ENCODE data around the gene TRMT1L. TPM values are rescaled to one million over a fixed set of nuclear protein-coding genes. Genes with fewer than 3 reads are reported as not detected.

Gene TRMT1L
- total RNA-seq, 6 donors from 2014 or later, result 7.3 to 42.2 (median 13.6) TPM

- Histone ChIP-seq H3K27ac (no peak overlapping the region), H3K27me3 (no peaks in the 10 kb centered on the region), H3K36me3 (no peaks in the 10 kb centered on the region), H3K9me3 (peaks cover 5 to 23% (median 16%) of the 10 kb centered on the region in 4 donors), H3K4me1 (no peaks in the 10 kb centered on the region), H3K4me3 (no peak overlapping the region)
- ATAC-seq (ENCODE audit: low FRiP score in 2 of 2), result no peak
- TF ChIP-seq POLR2AphosphoS5 (IDR thresholded peaks at IDR 0.05), result no peak
- TF ChIP-seq CTCF (IDR thresholded peaks at IDR 0.05), result no peak
- TF ChIP-seq EP300 (IDR thresholded peaks at IDR 0.05), result no peak
- TF ChIP-seq POLR2A (IDR thresholded peaks at IDR 0.05), result no peak
- no peak for DNase-seq
Measured at GRCh38 chr1:185110145-185110544, 46.6 kb downstream of the TRMT1L start.

GRCh38 chr1:185108321-185108720 lies 48.4 kb downstream of the TRMT1L start:
- Histone ChIP-seq H3K4me3 (no peak overlapping the region), H3K27ac (no peak overlapping the region), H3K9me3 (peaks cover 5 to 23% (median 16%) of the 10 kb centered on the region in 4 donors), H3K4me1 (no peaks in the 10 kb centered on the region), H3K36me3 (peaks cover 0 to 4% (median 0%) of the 10 kb centered on the region in 4 donors), H3K27me3 (no peaks in the 10 kb centered on the region)
- no peak for TF ChIP-seq CTCF (IDR thresholded peaks at IDR 0.05)
- no peak for TF ChIP-seq EP300 (IDR thresholded peaks at IDR 0.05)
- TF ChIP-seq POLR2AphosphoS5 (IDR thresholded peaks at IDR 0.05), result no peak
- no peak for TF ChIP-seq POLR2A (IDR thresholded peaks at IDR 0.05)
- DNase-seq, result no peak
- ATAC-seq (ENCODE audit: low FRiP score in 2 of 2), result no peak

- DNase-seq (no peak), ATAC-seq (ENCODE audit: low FRiP score in 2 of 2) (no peak)
- WGBS, 2 donors, result 88 to 91% methylated on average over 3 of the region's 3 CpGs
- peaks cover 5 to 23% (median 16%) of the 10 kb centered on the region in 4 donors for H3K9me3 ChIP-seq
- H3K27ac ChIP-seq, result no peak overlapping the region
- H3K4me3 ChIP-seq, result no peak overlapping the region
- H3K27me3 ChIP-seq, result no peaks in the 10 kb centered on the region
- TF ChIP-seq EP300 (IDR thresholded peaks at IDR 0.05) (no peak), POLR2AphosphoS5 (IDR thresholded peaks at IDR 0.05) (no peak), POLR2A (IDR thresholded peaks at IDR 0.05) (no peak), CTCF (IDR thresholded peaks at IDR 0.05) (no peak)
- peaks cover 0 to 10% (median 1%) of the 10 kb centered on the region in 4 donors for H3K36me3 ChIP-seq
- no peaks in the 10 kb centered on the region for H3K4me1 ChIP-seq
Measured at GRCh38 chr1:185105121-185105520, 51.6 kb downstream of the TRMT1L start.

GRCh38 chr1:185104083-185104482 lies 52.7 kb downstream of the TRMT1L start:
- H3K9me3 ChIP-seq, result peaks cover 5 to 16% (median 13%) of the 10 kb centered on the region in 4 donors
- ATAC-seq (ENCODE audit: low FRiP score in 2 of 2) (no peak), DNase-seq (no peak)
- peaks cover 0 to 18% (median 6%) of the 10 kb centered on the region in 4 donors for H3K36me3 ChIP-seq
- H3K27ac ChIP-seq, result no peak overlapping the region
- H3K4me3 ChIP-seq, result no peak overlapping the region
- 70 to 77% methylated on average over 3 of the region's 3 CpGs for WGBS, 2 donors
- H3K27me3 ChIP-seq, result no peaks in the 10 kb centered on the region
- H3K4me1 ChIP-seq, result no peaks in the 10 kb centered on the region
- no peak for TF ChIP-seq POLR2A (IDR thresholded peaks at IDR 0.05)

DNA sequence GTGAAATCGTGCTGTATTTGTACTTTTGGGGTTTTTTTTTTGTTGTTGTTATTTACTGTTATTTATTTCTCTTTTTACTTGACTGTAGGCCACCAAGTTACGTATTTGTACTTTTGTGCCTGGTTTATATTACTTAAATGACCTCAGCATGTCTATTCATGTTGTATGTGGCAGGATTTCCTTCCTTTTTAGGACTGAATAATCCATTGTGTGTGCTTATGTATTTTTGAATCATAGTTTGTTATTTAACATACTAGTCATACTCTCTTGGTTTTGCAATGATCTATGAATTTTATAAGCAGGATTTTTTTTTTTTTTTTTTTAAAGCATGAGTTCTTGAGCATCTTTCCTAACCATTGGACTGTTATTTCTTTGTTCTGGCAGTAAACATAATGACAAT lies 60.2 kb downstream of the TRMT1L start:
- peaks cover 0 to 55% (median 6%) of the 10 kb centered on the region in 4 donors for H3K36me3 ChIP-seq
- no peaks in the 10 kb centered on the region for H3K27me3 ChIP-seq

More for the DNA sequence above, 60.2 kb downstream of the TRMT1L start:
- TF ChIP-seq POLR2A (IDR thresholded peaks at IDR 0.05) (no peak), EP300 (IDR thresholded peaks at IDR 0.05) (no peak), POLR2AphosphoS5 (IDR thresholded peaks at IDR 0.05) (no peak), CTCF (IDR thresholded peaks at IDR 0.05) (no peak)
- whole genome bisulfite sequencing, 2 donors, result 70 to 78% methylated on average over 2 of the region's 2 CpGs
- no peak for ATAC-seq (ENCODE audit: low FRiP score in 2 of 2)
- H3K4me1 ChIP-seq, result no peaks in the 10 kb centered on the region
- no peak overlapping the region for H3K4me3 ChIP-seq
- no peak overlapping the region for H3K27ac ChIP-seq
- no peaks in the 10 kb centered on the region for H3K9me3 ChIP-seq
- no peak for DNase-seq
